T47D (cell line): ENCODE measurements around the gene B3GNT8.
"Not testable (repeated sequence)": the region's sequence is repeated elsewhere in the genome, so short reads cannot be mapped to it uniquely, and the experiment has no call there.

ENCODE experiments used
- DNase-seq, 2 experiments: peaks; one replicate each; pipeline versions ENCODE4 v3.0.0 to v3.0.0-alpha.2; 2011 to 2012; ENCODE audit warnings: low read depth in 1 of 2, low spot score in 1 of 2
- JUND ChIP-seq: IDR thresholded peaks from 2 replicates; pipeline ENCODE4 v1.6.1; 2012; ENCODE audit warnings: low read depth
- in situ Hi-C: cut with HindIII; loops from 2 replicates; pipeline ENCODE4 v1.10.0; 2016; ENCODE audit warnings: low sequenced_read_pairs, low pct_unique_long_range_greater_than_20kb

B3GNT8 gene

DNA sequence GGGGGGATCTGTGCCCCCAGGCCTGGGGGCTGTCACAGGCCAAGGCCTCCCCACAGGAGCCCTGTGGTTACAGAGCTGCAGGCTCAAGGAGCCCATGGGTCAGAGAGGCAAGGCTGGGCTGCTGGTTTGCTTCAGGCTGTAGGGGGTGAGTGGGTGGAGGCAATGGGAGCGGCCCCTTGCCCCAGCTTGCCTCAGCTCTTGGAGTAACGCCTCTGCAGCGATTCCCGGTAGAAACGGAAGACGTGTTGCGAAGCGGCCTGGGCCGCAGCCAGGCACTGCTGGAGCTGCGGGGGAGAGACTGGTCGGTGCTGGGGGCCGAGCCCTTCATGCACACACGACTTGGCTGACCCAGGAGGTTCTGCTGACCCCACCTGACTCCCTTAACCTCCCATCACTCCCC lies 40.7 kb downstream of the B3GNT8 start:
- no peak for DNase-seq
- in situ Hi-C loops: no loop called here
- no peak for TF ChIP-seq JUND

- DNase-seq: no peak
- in situ Hi-C loops: no loop called here
- no peak for TF ChIP-seq JUND
Measured at GRCh38 chr19:41384351-41384750, 42.8 kb downstream of the B3GNT8 start.

- in situ Hi-C loops, DNase-seq: not testable (repeated sequence)
Measured at GRCh38 chr19:41381536-41381935, 45.6 kb downstream of the B3GNT8 start.

DNA sequence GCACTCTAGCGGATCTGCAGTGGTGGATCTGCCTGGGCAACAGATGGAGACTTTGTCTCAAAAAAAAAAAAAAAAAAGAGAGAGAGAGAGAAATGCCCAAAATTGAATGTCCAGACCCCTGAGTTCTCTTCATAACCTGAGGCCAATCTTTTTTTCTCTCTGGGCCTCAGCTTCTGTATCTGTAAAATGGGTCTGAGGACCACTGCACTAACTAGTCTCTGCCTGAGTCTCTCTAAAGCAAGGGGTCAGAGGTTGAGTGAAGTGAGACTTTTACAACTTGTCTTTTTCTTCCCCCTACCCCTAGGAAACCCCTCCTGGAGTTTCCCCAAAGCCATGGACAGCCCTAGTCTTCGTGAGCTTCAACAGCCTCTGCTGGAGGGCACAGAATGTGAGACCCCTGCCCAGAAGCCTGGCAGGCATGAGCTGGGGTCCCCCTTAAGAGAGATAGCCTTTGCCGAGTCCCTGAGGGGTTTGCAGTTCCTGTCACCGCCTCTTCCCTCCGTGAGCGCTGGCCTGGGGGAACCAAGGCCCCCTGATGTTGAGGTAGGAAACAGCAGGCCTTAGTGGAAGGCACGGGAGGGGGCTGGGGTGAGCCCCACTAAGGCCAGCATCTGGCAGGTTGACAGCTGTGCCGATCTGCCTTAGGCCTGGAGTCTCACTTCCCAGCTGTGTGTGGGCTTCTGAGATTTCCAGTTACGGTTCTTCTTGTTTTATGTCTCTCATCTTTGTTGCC lies 49.0 kb downstream of the B3GNT8 start:
- no peak for DNase-seq
- in situ Hi-C loops: no loop called here

DNA sequence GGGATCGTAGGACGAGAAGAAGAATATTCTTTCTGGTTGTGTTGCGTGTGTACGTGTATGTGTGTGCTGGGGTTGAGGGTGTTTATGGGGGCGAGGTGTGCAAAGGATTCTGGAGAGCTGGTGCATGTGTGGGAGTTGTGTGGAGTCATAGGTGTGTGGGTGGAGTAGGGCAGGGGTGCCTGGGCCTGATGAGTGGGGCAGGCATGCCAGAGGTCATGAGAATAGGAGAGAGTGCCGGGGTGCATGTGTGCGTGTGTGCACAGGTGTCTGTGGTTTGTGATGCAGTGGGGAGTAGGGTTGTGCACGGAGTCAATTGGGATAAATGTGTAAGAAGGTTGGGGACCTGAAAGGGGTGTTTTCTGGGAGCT lies 50.2 kb downstream of the B3GNT8 start:
- in situ Hi-C loops: no loop called here
- no peak for TF ChIP-seq JUND
- no peak for DNase-seq

More for the DNA sequence above, 49.0 kb downstream of the B3GNT8 start:
- no peak for TF ChIP-seq JUND

DNA sequence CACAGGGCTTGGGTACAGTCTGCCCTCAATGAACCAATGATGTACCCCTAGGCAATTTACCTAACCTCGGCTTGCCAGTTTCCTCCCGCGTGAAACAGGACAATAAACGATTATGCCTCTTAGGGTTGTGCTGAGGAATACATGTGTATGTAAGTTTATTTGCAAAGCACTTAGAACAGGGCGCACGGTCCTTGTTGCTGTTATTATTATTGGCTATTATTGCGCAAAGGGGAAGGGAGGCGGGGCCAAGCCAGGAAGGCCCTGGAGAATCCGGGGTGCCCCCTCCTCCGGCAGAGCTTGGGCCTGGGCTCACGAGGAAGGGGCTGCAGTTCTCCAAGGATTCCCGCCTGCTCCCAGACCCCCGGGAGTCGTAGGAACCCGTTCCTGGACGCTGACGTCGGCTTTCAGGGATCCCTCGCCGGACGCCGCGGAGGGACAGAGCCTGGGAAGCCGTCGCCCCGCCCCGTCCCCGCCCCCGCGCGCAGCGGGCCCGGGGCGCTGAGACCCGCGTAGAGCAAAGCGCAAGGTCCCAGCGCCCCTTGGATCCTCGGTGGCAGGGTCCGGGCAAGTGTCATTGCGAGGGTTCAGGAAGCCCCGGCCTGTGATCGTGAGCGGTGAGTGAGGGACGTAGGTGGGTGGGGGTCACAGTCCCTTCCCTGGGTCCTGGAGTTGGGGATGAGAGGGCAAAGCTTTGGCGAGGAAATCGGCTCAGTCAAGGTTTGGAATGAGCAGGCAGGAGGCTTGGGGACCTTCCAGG lies 50.8 kb downstream of the B3GNT8 start, which contains the start of gene TMEM91:
TSS of gene TMEM91 (plus strand) at position 293 of the 757 bp plus-strand sequence. CDS start 1,777 bp downstream, outside the sequence.
- DNase-seq: peak in 1 of 2 experiments; percentile 61
- in situ Hi-C loops: no loop called here
- no peak for TF ChIP-seq JUND
